GM23338 (cell line): ENCODE measurements around the gene WDR17. TPM values are rescaled to one million over a fixed set of nuclear protein-coding genes. Genes with fewer than 3 reads are reported as not detected.

Experiments used
- ATAC-seq: fragments of 200-7000 bp; cut with Tn5 transposase; 3 replicates; pipeline ENCODE4 v1.9.1; 2020
- DNase-seq: peaks from one replicate; pipeline ENCODE4 v3.0.0-alpha.2; 2015; ENCODE audit warnings: low spot score
- H2AFZ ChIP-seq: fragments of 200-600 bp; sonication (generic); 2 replicates; pipeline ENCODE4 v1.8.0; 2016; ENCODE audit warnings: antibody characterized with exemption, mild to moderate bottlenecking, moderate library complexity
- H3F3A ChIP-seq: fragments of 200-600 bp; sonication (generic); replicated peaks from 2 replicates; pipeline ENCODE4 v1.8.0; 2017; ENCODE audit warnings: antibody characterized with exemption, mixed run types, low read depth
- H3K27ac ChIP-seq: fragments of 200-600 bp; sonication (generic); 2 replicates; pipeline ENCODE4 v1.6.1; 2016; ENCODE audit warnings: low read depth
- H3K27me3 ChIP-seq: fragments of 200-600 bp; sonication (generic); 2 replicates; pipeline ENCODE4 v1.8.0; 2016; ENCODE audit warnings: mild to moderate bottlenecking, mixed run types, moderate library complexity; ENCODE audit not compliant: insufficient read depth
- H3K36me3 ChIP-seq: fragments of 200-600 bp; sonication (generic); 2 replicates; pipeline ENCODE4 v1.8.0; 2016; ENCODE audit warnings: mild to moderate bottlenecking; ENCODE audit not compliant: insufficient read depth
- H3K4me1 ChIP-seq: fragments of 200-600 bp; sonication (generic); 2 replicates; pipeline ENCODE4 v1.8.0; 2016; ENCODE audit warnings: mild to moderate bottlenecking, moderate library complexity; ENCODE audit not compliant: insufficient read depth
- H3K4me2 ChIP-seq: fragments of 200-600 bp; sonication (generic); 2 replicates; pipeline ENCODE4 v1.7.1; 2017; ENCODE audit warnings: mixed run types
- H3K4me3 ChIP-seq: fragments of 200-600 bp; sonication (generic); 2 replicates; pipeline ENCODE4 v1.6.1; 2016; ENCODE audit warnings: mixed run types
- H3K79me2 ChIP-seq: fragments of 200-600 bp; sonication (generic); replicated peaks from 2 replicates; pipeline ENCODE4 v1.8.0; 2017; ENCODE audit warnings: mild to moderate bottlenecking; ENCODE audit not compliant: insufficient read depth
- H3K9me2 ChIP-seq: fragments of 200-600 bp; sonication (generic); 2 replicates; pipeline ENCODE4 v1.8.0; 2017; ENCODE audit not compliant: insufficient read depth
- H4K20me1 ChIP-seq: fragments of 200-600 bp; sonication (generic); replicated peaks from 2 replicates; pipeline ENCODE4 v1.8.0; 2017; ENCODE audit warnings: mild to moderate bottlenecking; ENCODE audit not compliant: insufficient read depth
- H3K27ac Mint-ChIP-seq: 2 replicates; pipeline ENCODE4 v1.8.0; 2020; ENCODE audit warnings: inconsistent platforms, mild to moderate bottlenecking, moderate library complexity, mixed read lengths
- H3K27me3 Mint-ChIP-seq: 3 replicates; pipeline ENCODE4 v1.8.0; 2022; ENCODE audit warnings: low read depth, mild to moderate bottlenecking, moderate library complexity, mixed read lengths, inconsistent platforms; ENCODE audit not compliant: insufficient read depth, poor library complexity
- H3K36me3 Mint-ChIP-seq: 3 replicates; pipeline ENCODE4 v1.8.0; 2021; ENCODE audit warnings: low read depth, mild to moderate bottlenecking, inconsistent platforms, moderate library complexity, mixed read lengths
- H3K4me1 Mint-ChIP-seq: 3 replicates; pipeline ENCODE4 v1.8.0; 2020; ENCODE audit warnings: mild to moderate bottlenecking, inconsistent platforms, mixed read lengths
- H3K4me3 Mint-ChIP-seq: 3 replicates; pipeline ENCODE4 v1.8.0; 2021; ENCODE audit warnings: moderate library complexity, mild to moderate bottlenecking, inconsistent platforms, mixed read lengths
- H3K9me3 Mint-ChIP-seq: 3 replicates; pipeline ENCODE4 v1.8.0; 2020; ENCODE audit warnings: moderate library complexity, mild to moderate bottlenecking, inconsistent platforms, mixed read lengths
- polyA plus RNA-seq: library from polyadenylated mRNA; unstranded; fragments of >200 nt; fragmentation: Nextera tagmentation; extraction: Ambion mirVana; gene quantifications from 2 replicates; pipeline ENCODE4 v1.2.1, GENCODE V29; 2016
- total RNA-seq: library from RNA; depleted of rRNA; stranded (reverse); fragments of >200 nt; shearing (Covaris generic); gene quantifications from 2 replicates; pipeline ENCODE4 v1.2.3, GENCODE V29; 2014
- TF ChIP-seq, protein P1 (sequence below): fragments of 250-450 bp; sonication (Bioruptor Pico); IDR thresholded peaks from 2 replicates; pipeline ENCODE4 v1.5.0; 2020; ENCODE audit warnings: mild to moderate bottlenecking, moderate library complexity
- TF ChIP-seq, protein P2 (sequence below): IDR thresholded peaks from one replicate; pipeline ENCODE4 v1.6.1; 2018; ENCODE audit warnings: antibody characterized with exemption; ENCODE audit not compliant: unreplicated experiment
- TF ChIP-seq, protein P3 (sequence below), 2 experiments: fragments of 200-600 bp in 1 of 2; sonication (generic) in 1 of 2; conservative IDR thresholded peaks; 2 replicates each; pipeline versions ENCODE4 v1.5.1 to v1.6.1; 2016 to 2017; ENCODE audit warnings: antibody characterized with exemption in 2 of 2, low read depth in 2 of 2, mild to moderate bottlenecking in 2 of 2, moderate library complexity in 1 of 2

WDR17 gene
- total and polyA plus RNA-seq, 2 experiments from 2014 or later: 1.9 to 4.3 TPM

DNA sequence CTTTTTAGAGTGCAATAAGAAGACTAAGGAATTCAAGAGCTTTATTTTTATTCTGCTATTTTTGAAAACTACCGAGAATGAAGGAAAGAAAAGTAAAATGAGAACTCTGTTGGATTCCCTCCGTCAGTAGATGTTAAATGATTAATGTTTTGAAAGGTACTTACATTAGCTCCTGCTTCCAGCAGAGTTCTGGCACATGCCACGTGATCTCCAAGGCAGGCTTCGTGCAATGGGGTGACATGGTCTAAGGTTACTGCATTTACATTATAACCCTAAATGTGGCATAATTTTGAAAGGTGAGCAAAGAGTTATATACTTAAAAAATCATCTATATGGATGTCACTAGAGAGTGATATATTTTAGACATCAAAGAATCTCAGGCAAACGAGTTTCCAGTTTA, 156.5 kb downstream of the WDR17 start (continued):
- TF ChIP-seq, protein P1, sequence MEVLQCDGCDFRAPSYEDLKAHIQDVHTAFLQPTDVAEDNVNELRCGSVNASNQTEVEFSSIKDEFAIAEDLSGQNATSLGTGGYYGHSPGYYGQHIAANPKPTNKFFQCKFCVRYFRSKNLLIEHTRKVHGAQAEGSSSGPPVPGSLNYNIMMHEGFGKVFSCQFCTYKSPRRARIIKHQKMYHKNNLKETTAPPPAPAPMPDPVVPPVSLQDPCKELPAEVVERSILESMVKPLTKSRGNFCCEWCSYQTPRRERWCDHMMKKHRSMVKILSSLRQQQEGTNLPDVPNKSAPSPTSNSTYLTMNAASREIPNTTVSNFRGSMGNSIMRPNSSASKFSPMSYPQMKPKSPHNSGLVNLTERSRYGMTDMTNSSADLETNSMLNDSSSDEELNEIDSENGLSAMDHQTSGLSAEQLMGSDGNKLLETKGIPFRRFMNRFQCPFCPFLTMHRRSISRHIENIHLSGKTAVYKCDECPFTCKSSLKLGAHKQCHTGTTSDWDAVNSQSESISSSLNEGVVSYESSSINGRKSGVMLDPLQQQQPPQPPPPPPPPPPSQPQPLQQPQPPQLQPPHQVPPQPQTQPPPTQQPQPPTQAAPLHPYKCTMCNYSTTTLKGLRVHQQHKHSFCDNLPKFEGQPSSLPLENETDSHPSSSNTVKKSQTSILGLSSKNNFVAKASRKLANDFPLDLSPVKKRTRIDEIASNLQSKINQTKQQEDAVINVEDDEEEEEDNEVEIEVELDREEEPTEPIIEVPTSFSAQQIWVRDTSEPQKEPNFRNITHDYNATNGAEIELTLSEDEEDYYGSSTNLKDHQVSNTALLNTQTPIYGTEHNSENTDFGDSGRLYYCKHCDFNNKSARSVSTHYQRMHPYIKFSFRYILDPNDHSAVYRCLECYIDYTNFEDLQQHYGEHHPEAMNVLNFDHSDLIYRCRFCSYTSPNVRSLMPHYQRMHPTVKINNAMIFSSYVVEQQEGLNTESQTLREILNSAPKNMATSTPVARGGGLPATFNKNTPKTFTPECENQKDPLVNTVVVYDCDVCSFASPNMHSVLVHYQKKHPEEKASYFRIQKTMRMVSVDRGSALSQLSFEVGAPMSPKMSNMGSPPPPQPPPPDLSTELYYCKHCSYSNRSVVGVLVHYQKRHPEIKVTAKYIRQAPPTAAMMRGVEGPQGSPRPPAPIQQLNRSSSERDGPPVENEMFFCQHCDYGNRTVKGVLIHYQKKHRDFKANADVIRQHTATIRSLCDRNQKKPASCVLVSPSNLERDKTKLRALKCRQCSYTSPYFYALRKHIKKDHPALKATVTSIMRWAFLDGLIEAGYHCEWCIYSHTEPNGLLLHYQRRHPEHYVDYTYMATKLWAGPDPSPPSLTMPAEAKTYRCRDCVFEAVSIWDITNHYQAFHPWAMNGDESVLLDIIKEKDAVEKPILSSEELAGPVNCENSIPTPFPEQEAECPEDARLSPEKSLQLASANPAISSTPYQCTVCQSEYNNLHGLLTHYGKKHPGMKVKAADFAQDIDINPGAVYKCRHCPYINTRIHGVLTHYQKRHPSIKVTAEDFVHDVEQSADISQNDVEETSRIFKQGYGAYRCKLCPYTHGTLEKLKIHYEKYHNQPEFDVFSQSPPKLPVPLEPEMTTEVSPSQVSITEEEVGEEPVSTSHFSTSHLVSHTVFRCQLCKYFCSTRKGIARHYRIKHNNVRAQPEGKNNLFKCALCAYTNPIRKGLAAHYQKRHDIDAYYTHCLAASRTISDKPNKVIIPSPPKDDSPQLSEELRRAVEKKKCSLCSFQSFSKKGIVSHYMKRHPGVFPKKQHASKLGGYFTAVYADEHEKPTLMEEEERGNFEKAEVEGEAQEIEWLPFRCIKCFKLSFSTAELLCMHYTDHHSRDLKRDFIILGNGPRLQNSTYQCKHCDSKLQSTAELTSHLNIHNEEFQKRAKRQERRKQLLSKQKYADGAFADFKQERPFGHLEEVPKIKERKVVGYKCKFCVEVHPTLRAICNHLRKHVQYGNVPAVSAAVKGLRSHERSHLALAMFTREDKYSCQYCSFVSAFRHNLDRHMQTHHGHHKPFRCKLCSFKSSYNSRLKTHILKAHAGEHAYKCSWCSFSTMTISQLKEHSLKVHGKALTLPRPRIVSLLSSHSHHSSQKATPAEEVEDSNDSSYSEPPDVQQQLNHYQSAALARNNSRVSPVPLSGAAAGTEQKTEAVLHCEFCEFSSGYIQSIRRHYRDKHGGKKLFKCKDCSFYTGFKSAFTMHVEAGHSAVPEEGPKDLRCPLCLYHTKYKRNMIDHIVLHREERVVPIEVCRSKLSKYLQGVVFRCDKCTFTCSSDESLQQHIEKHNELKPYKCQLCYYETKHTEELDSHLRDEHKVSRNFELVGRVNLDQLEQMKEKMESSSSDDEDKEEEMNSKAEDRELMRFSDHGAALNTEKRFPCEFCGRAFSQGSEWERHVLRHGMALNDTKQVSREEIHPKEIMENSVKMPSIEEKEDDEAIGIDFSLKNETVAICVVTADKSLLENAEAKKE (CRISPR knock-in tag): no peak

DNA sequence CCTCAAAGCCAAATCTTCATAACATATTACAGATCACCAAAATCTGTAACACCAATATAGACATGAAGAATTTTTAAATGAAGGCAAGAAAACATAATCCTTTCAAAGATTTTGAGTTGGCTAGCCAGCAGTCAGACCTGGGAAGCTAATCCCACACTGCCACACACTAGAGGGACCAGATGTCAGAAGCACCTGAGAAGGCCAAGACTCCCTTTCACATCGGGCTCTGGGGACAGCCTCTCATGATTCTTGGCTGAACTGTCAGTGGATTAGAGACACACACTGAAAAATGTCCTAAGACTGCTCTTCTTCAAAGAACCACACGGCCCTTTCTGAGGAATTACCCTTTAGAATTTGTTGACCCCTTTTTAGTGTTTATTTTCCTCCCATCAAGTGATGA, 157.9 kb downstream of the WDR17 start:
- no peaks in the 10 kb centered on the region for H3K9me3 Mint-ChIP-seq
- H3K27ac Mint-ChIP-seq: no peak overlapping the region
- H3K9me2 ChIP-seq: no peaks in the 10 kb centered on the region
- H3K36me3 Mint-ChIP-seq: no peaks in the 10 kb centered on the region
- H3K4me1 Mint-ChIP-seq: no peaks in the 10 kb centered on the region
- no peak overlapping the region for H3K4me2 ChIP-seq
- H3K4me3 Mint-ChIP-seq: no peak overlapping the region
- H3K4me1 ChIP-seq: no peaks in the 10 kb centered on the region
- ATAC-seq (no peak), DNase-seq (no peak)
- H4K20me1 ChIP-seq: no peaks in the 10 kb centered on the region
- TF ChIP-seq, protein P2, sequence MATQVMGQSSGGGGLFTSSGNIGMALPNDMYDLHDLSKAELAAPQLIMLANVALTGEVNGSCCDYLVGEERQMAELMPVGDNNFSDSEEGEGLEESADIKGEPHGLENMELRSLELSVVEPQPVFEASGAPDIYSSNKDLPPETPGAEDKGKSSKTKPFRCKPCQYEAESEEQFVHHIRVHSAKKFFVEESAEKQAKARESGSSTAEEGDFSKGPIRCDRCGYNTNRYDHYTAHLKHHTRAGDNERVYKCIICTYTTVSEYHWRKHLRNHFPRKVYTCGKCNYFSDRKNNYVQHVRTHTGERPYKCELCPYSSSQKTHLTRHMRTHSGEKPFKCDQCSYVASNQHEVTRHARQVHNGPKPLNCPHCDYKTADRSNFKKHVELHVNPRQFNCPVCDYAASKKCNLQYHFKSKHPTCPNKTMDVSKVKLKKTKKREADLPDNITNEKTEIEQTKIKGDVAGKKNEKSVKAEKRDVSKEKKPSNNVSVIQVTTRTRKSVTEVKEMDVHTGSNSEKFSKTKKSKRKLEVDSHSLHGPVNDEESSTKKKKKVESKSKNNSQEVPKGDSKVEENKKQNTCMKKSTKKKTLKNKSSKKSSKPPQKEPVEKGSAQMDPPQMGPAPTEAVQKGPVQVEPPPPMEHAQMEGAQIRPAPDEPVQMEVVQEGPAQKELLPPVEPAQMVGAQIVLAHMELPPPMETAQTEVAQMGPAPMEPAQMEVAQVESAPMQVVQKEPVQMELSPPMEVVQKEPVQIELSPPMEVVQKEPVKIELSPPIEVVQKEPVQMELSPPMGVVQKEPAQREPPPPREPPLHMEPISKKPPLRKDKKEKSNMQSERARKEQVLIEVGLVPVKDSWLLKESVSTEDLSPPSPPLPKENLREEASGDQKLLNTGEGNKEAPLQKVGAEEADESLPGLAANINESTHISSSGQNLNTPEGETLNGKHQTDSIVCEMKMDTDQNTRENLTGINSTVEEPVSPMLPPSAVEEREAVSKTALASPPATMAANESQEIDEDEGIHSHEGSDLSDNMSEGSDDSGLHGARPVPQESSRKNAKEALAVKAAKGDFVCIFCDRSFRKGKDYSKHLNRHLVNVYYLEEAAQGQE: no peak
- TF ChIP-seq, protein P3, sequence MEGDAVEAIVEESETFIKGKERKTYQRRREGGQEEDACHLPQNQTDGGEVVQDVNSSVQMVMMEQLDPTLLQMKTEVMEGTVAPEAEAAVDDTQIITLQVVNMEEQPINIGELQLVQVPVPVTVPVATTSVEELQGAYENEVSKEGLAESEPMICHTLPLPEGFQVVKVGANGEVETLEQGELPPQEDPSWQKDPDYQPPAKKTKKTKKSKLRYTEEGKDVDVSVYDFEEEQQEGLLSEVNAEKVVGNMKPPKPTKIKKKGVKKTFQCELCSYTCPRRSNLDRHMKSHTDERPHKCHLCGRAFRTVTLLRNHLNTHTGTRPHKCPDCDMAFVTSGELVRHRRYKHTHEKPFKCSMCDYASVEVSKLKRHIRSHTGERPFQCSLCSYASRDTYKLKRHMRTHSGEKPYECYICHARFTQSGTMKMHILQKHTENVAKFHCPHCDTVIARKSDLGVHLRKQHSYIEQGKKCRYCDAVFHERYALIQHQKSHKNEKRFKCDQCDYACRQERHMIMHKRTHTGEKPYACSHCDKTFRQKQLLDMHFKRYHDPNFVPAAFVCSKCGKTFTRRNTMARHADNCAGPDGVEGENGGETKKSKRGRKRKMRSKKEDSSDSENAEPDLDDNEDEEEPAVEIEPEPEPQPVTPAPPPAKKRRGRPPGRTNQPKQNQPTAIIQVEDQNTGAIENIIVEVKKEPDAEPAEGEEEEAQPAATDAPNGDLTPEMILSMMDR (conservative IDR thresholded peaks at IDR 0.05; ENCODE audit: low read depth in 2 of 2): no peak
- no peak overlapping the region for H2AFZ ChIP-seq
- no peaks in the 10 kb centered on the region for H3K27me3 Mint-ChIP-seq
- no peak overlapping the region for H3K27ac ChIP-seq
- H3K27me3 ChIP-seq: no peaks in the 10 kb centered on the region
- no peaks in the 10 kb centered on the region for H3K36me3 ChIP-seq
- no peak overlapping the region for H3K4me3 ChIP-seq
- H3K79me2 ChIP-seq: no peaks in the 10 kb centered on the region
- no peaks in the 10 kb centered on the region for H3F3A ChIP-seq
